22Rv1 (cell line): ENCODE results near the gene KIF26A.

ENCODE experiments used
- ZFX ChIP-seq: fragments of 450-650 bp; IDR thresholded peaks from 2 replicates; pipeline ENCODE4 v1.6.1; 2017; ENCODE audit warnings: antibody characterized with exemption, borderline replicate concordance
- TF ChIP-seq, protein P1 (sequence below): fragments of 450-650 bp; IDR thresholded peaks from 2 replicates; pipeline ENCODE4 v1.5.1; 2017; ENCODE audit warnings: mild to moderate bottlenecking

- TF ChIP-seq, protein P1, sequence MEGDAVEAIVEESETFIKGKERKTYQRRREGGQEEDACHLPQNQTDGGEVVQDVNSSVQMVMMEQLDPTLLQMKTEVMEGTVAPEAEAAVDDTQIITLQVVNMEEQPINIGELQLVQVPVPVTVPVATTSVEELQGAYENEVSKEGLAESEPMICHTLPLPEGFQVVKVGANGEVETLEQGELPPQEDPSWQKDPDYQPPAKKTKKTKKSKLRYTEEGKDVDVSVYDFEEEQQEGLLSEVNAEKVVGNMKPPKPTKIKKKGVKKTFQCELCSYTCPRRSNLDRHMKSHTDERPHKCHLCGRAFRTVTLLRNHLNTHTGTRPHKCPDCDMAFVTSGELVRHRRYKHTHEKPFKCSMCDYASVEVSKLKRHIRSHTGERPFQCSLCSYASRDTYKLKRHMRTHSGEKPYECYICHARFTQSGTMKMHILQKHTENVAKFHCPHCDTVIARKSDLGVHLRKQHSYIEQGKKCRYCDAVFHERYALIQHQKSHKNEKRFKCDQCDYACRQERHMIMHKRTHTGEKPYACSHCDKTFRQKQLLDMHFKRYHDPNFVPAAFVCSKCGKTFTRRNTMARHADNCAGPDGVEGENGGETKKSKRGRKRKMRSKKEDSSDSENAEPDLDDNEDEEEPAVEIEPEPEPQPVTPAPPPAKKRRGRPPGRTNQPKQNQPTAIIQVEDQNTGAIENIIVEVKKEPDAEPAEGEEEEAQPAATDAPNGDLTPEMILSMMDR = peak; percentile 71
- no peak for TF ChIP-seq ZFX
Observed at GRCh38 chr14:104224506-104225277, 86.3 kb downstream of the KIF26A start.
